ENCODE measurements around the gene HSD17B10.

DNA sequence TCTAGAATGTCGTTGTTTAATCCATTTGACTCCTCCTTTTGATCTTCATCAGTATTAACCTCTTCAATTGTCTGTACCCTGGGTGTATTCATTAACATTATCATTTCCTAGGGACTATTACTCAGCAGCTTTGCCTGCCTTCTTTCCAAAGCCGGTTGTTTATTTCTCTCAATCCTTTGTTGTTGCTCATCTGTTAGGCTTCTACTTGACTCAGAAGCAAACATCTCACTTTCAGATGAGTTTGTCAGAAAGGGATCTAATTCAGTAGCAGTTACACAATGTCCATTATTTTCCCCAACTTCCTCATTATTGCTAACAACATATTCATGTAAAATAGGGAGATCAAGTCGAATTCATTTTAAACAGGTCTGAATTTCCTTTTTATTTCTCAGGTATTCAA, 22.1 kb upstream of the HSD17B10 start:
- TF ChIP-seq, protein P1, sequence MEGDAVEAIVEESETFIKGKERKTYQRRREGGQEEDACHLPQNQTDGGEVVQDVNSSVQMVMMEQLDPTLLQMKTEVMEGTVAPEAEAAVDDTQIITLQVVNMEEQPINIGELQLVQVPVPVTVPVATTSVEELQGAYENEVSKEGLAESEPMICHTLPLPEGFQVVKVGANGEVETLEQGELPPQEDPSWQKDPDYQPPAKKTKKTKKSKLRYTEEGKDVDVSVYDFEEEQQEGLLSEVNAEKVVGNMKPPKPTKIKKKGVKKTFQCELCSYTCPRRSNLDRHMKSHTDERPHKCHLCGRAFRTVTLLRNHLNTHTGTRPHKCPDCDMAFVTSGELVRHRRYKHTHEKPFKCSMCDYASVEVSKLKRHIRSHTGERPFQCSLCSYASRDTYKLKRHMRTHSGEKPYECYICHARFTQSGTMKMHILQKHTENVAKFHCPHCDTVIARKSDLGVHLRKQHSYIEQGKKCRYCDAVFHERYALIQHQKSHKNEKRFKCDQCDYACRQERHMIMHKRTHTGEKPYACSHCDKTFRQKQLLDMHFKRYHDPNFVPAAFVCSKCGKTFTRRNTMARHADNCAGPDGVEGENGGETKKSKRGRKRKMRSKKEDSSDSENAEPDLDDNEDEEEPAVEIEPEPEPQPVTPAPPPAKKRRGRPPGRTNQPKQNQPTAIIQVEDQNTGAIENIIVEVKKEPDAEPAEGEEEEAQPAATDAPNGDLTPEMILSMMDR (IDR thresholded peaks at IDR 0.05), result no peak
- TF ChIP-seq POLR2A (IDR thresholded peaks at IDR 0.05), result no peak
